Hepatocyte (in vitro differentiated cells): ENCODE data around the gene GJD2.

Experiments
- EZH2 ChIP-seq: fragments of 200-600 bp; sonication (generic); IDR thresholded peaks from 2 replicates; pipeline ENCODE4 v1.6.1; 2016; ENCODE audit warnings: antibody characterized with exemption, mild to moderate bottlenecking, borderline replicate concordance
- EZH2phosphoT487 ChIP-seq: fragments of 200-600 bp; sonication (generic); IDR thresholded peaks from one replicate; pipeline ENCODE4 v1.6.1; 2018; ENCODE audit warnings: antibody characterized with exemption, mild to moderate bottlenecking, low read depth, moderate library complexity; ENCODE audit not compliant: unreplicated experiment, severe bottlenecking
- TF ChIP-seq, protein P1 (sequence below): fragments of 200-600 bp; sonication (generic); IDR thresholded peaks from 2 replicates; pipeline ENCODE4 v1.5.1; 2016; ENCODE audit warnings: antibody characterized with exemption, mild to moderate bottlenecking; ENCODE audit not compliant: poor library complexity

GRCh38 chr15:34713635-34714034 is 41.2 kb downstream of the GJD2 start:
- TF ChIP-seq EZH2, result no peak
- TF ChIP-seq, protein P1, sequence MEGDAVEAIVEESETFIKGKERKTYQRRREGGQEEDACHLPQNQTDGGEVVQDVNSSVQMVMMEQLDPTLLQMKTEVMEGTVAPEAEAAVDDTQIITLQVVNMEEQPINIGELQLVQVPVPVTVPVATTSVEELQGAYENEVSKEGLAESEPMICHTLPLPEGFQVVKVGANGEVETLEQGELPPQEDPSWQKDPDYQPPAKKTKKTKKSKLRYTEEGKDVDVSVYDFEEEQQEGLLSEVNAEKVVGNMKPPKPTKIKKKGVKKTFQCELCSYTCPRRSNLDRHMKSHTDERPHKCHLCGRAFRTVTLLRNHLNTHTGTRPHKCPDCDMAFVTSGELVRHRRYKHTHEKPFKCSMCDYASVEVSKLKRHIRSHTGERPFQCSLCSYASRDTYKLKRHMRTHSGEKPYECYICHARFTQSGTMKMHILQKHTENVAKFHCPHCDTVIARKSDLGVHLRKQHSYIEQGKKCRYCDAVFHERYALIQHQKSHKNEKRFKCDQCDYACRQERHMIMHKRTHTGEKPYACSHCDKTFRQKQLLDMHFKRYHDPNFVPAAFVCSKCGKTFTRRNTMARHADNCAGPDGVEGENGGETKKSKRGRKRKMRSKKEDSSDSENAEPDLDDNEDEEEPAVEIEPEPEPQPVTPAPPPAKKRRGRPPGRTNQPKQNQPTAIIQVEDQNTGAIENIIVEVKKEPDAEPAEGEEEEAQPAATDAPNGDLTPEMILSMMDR, result no peak
- no peak for TF ChIP-seq EZH2phosphoT487
